GM23338 (cell line): ENCODE measurements around the gene DGKD. TPM values are rescaled to one million over a fixed set of nuclear protein-coding genes. Genes with fewer than 3 reads are reported as not detected.

ENCODE experiments used
- ATAC-seq: fragments of 200-7000 bp; cut with Tn5 transposase; 3 replicates; pipeline ENCODE4 v1.9.1; 2020
- DNase-seq: peaks from one replicate; pipeline ENCODE4 v3.0.0-alpha.2; 2015; ENCODE audit warnings: low spot score
- H2AFZ ChIP-seq: fragments of 200-600 bp; sonication (generic); 2 replicates; pipeline ENCODE4 v1.8.0; 2016; ENCODE audit warnings: antibody characterized with exemption, mild to moderate bottlenecking, moderate library complexity
- H3F3A ChIP-seq: fragments of 200-600 bp; sonication (generic); replicated peaks from 2 replicates; pipeline ENCODE4 v1.8.0; 2017; ENCODE audit warnings: antibody characterized with exemption, mixed run types, low read depth
- H3K27ac ChIP-seq: fragments of 200-600 bp; sonication (generic); 2 replicates; pipeline ENCODE4 v1.6.1; 2016; ENCODE audit warnings: low read depth
- H3K27me3 ChIP-seq: fragments of 200-600 bp; sonication (generic); 2 replicates; pipeline ENCODE4 v1.8.0; 2016; ENCODE audit warnings: mild to moderate bottlenecking, mixed run types, moderate library complexity; ENCODE audit not compliant: insufficient read depth
- H3K36me3 ChIP-seq: fragments of 200-600 bp; sonication (generic); 2 replicates; pipeline ENCODE4 v1.8.0; 2016; ENCODE audit warnings: mild to moderate bottlenecking; ENCODE audit not compliant: insufficient read depth
- H3K4me1 ChIP-seq: fragments of 200-600 bp; sonication (generic); 2 replicates; pipeline ENCODE4 v1.8.0; 2016; ENCODE audit warnings: mild to moderate bottlenecking, moderate library complexity; ENCODE audit not compliant: insufficient read depth
- H3K4me2 ChIP-seq: fragments of 200-600 bp; sonication (generic); 2 replicates; pipeline ENCODE4 v1.7.1; 2017; ENCODE audit warnings: mixed run types
- H3K4me3 ChIP-seq: fragments of 200-600 bp; sonication (generic); 2 replicates; pipeline ENCODE4 v1.6.1; 2016; ENCODE audit warnings: mixed run types
- H3K79me2 ChIP-seq: fragments of 200-600 bp; sonication (generic); replicated peaks from 2 replicates; pipeline ENCODE4 v1.8.0; 2017; ENCODE audit warnings: mild to moderate bottlenecking; ENCODE audit not compliant: insufficient read depth
- H3K9me2 ChIP-seq: fragments of 200-600 bp; sonication (generic); 2 replicates; pipeline ENCODE4 v1.8.0; 2017; ENCODE audit not compliant: insufficient read depth
- H4K20me1 ChIP-seq: fragments of 200-600 bp; sonication (generic); replicated peaks from 2 replicates; pipeline ENCODE4 v1.8.0; 2017; ENCODE audit warnings: mild to moderate bottlenecking; ENCODE audit not compliant: insufficient read depth
- H3K27ac Mint-ChIP-seq: 2 replicates; pipeline ENCODE4 v1.8.0; 2020; ENCODE audit warnings: inconsistent platforms, mild to moderate bottlenecking, moderate library complexity, mixed read lengths
- H3K27me3 Mint-ChIP-seq: 3 replicates; pipeline ENCODE4 v1.8.0; 2022; ENCODE audit warnings: low read depth, mild to moderate bottlenecking, moderate library complexity, mixed read lengths, inconsistent platforms; ENCODE audit not compliant: insufficient read depth, poor library complexity
- H3K36me3 Mint-ChIP-seq: 3 replicates; pipeline ENCODE4 v1.8.0; 2021; ENCODE audit warnings: low read depth, mild to moderate bottlenecking, inconsistent platforms, moderate library complexity, mixed read lengths
- H3K4me1 Mint-ChIP-seq: 3 replicates; pipeline ENCODE4 v1.8.0; 2020; ENCODE audit warnings: mild to moderate bottlenecking, inconsistent platforms, mixed read lengths
- H3K4me3 Mint-ChIP-seq: 3 replicates; pipeline ENCODE4 v1.8.0; 2021; ENCODE audit warnings: moderate library complexity, mild to moderate bottlenecking, inconsistent platforms, mixed read lengths
- H3K9me3 Mint-ChIP-seq: 3 replicates; pipeline ENCODE4 v1.8.0; 2020; ENCODE audit warnings: moderate library complexity, mild to moderate bottlenecking, inconsistent platforms, mixed read lengths
- CREB1 ChIP-seq: fragments of 250-450 bp; sonication (Bioruptor Pico); IDR thresholded peaks from 2 replicates; pipeline ENCODE4 v1.5.0; 2020; ENCODE audit warnings: low read depth, mild to moderate bottlenecking, moderate library complexity
- CTCF ChIP-seq, 2 experiments: fragments of 200-600 bp in 1 of 2; sonication (generic) in 1 of 2; conservative IDR thresholded peaks; 2 replicates each; pipeline versions ENCODE4 v1.5.1 to v1.6.1; 2016 to 2017; ENCODE audit warnings: antibody characterized with exemption in 2 of 2, low read depth in 2 of 2, mild to moderate bottlenecking in 2 of 2, moderate library complexity in 1 of 2
- ETS1 ChIP-seq: IDR thresholded peaks from 2 replicates; pipeline ENCODE4 v1.6.1; 2016; ENCODE audit warnings: antibody characterized with exemption
- EZH2 ChIP-seq: fragments of 200-600 bp; sonication (generic); IDR thresholded peaks from one replicate; pipeline ENCODE4 v1.8.0; 2017; ENCODE audit warnings: antibody characterized with exemption, mild to moderate bottlenecking, low read depth; ENCODE audit not compliant: unreplicated experiment
- EZH2phosphoT487 ChIP-seq: fragments of 200-600 bp; sonication (generic); IDR thresholded peaks from one replicate; pipeline ENCODE4 v1.8.1; 2018; ENCODE audit warnings: antibody characterized with exemption; ENCODE audit not compliant: unreplicated experiment
- JUNB ChIP-seq: IDR thresholded peaks from one replicate; pipeline ENCODE4 v1.6.1; 2016; ENCODE audit warnings: antibody characterized with exemption; ENCODE audit not compliant: unreplicated experiment
- NANOG ChIP-seq: IDR thresholded peaks from 2 replicates; pipeline ENCODE4 v1.6.1; 2016; ENCODE audit warnings: antibody characterized with exemption, borderline replicate concordance
- POLR2AphosphoS5 ChIP-seq: IDR thresholded peaks from 2 replicates; pipeline ENCODE4 v1.6.1; 2016; ENCODE audit warnings: antibody characterized with exemption, low read depth
- REST ChIP-seq: IDR thresholded peaks from one replicate; pipeline ENCODE4 v1.6.1; 2018; ENCODE audit warnings: antibody characterized with exemption; ENCODE audit not compliant: unreplicated experiment
- STAT1 ChIP-seq: IDR thresholded peaks from one replicate; pipeline ENCODE4 v1.6.1; 2016; ENCODE audit warnings: antibody characterized with exemption; ENCODE audit not compliant: unreplicated experiment
- ZNF114 ChIP-seq: fragments of 250-450 bp; sonication (Bioruptor Pico); IDR thresholded peaks from 2 replicates; pipeline ENCODE4 v1.5.0; 2020; ENCODE audit warnings: mild to moderate bottlenecking, moderate library complexity
- ZNF331 ChIP-seq: fragments of 250-450 bp; sonication (Bioruptor Pico); IDR thresholded peaks from 2 replicates; pipeline ENCODE4 v1.5.0; 2020; ENCODE audit warnings: low read depth, mild to moderate bottlenecking, moderate library complexity
- ZNF462 ChIP-seq: fragments of 250-450 bp; sonication (Bioruptor Pico); IDR thresholded peaks from 2 replicates; pipeline ENCODE4 v1.5.0; 2020; ENCODE audit warnings: mild to moderate bottlenecking, moderate library complexity
- polyA plus RNA-seq: library from polyadenylated mRNA; unstranded; fragments of >200 nt; fragmentation: Nextera tagmentation; extraction: Ambion mirVana; gene quantifications from 2 replicates; pipeline ENCODE4 v1.2.1, GENCODE V29; 2016
- total RNA-seq: library from RNA; depleted of rRNA; stranded (reverse); fragments of >200 nt; shearing (Covaris generic); gene quantifications from 2 replicates; pipeline ENCODE4 v1.2.3, GENCODE V29; 2014

DGKD gene
- total and polyA plus RNA-seq, 2 experiments from 2014 or later: 11.1 to 23.4 TPM

GRCh38 chr2:233338046-233338445 lies 16.2 kb upstream of the DGKD start:
- H3K4me3 ChIP-seq: no peak overlapping the region
- H3K9me3 Mint-ChIP-seq: no peaks in the 10 kb centered on the region; the same call in 2 of the 3 replicates
- no peaks in the 10 kb centered on the region for H3K36me3 Mint-ChIP-seq
- H3K27ac ChIP-seq: no peak overlapping the region
- H4K20me1 ChIP-seq: no peaks in the 10 kb centered on the region
- H3K4me3 Mint-ChIP-seq: no peak overlapping the region
- H3K27ac Mint-ChIP-seq: no peak overlapping the region
- peaks cover 2% of the 10 kb centered on the region; the same call in 1 of the 2 replicates for H3K9me2 ChIP-seq
- no peaks in the 10 kb centered on the region for H3F3A ChIP-seq
- no peak overlapping the region for H2AFZ ChIP-seq
- no peak overlapping the region for H3K4me2 ChIP-seq
- H3K79me2 ChIP-seq: no peaks in the 10 kb centered on the region
- peak; percentile 50 for ATAC-seq
- H3K4me1 ChIP-seq: no peaks in the 10 kb centered on the region
- peaks cover 3% of the 10 kb centered on the region; the same call in 2 of the 3 replicates for H3K4me1 Mint-ChIP-seq
- no peaks in the 10 kb centered on the region for H3K27me3 ChIP-seq
- peaks cover 6% of the 10 kb centered on the region for H3K27me3 Mint-ChIP-seq
- H3K36me3 ChIP-seq: no peaks in the 10 kb centered on the region
- no peak for DNase-seq
- no peak for TF ChIP-seq EZH2
- TF ChIP-seq CTCF (conservative IDR thresholded peaks at IDR 0.05; ENCODE audit: low read depth in 2 of 2): no peak
- TF ChIP-seq EZH2phosphoT487: no peak
- no peak for TF ChIP-seq NANOG
- no peak for TF ChIP-seq ZNF114 (CRISPR knock-in tag)
- no peak for TF ChIP-seq JUNB
- no peak for TF ChIP-seq REST
- TF ChIP-seq ZNF462 (CRISPR knock-in tag): no peak
- no peak for TF ChIP-seq POLR2AphosphoS5
- no peak for TF ChIP-seq ZNF331
- TF ChIP-seq ETS1: no peak
- TF ChIP-seq CREB1: no peak
- TF ChIP-seq STAT1: no peak
